A549 (cell line): ENCODE data around the gene PDX1. TPM values are rescaled to one million over a fixed set of nuclear protein-coding genes. Genes with fewer than 3 reads are reported as not detected.

Experiments
- ATAC-seq, 2 experiments: fragments of 200-7000 bp in 1 of 2; fragments of >200 bp in 1 of 2; cut with Nextera tagmentation in 1 of 2; cut with Tn5 transposase in 1 of 2; 3 replicates each; pipeline versions ENCODE4 v1.8.0 to v1.9.1; 2018 to 2020; ENCODE audit warnings: mild to moderate bottlenecking in 1 of 2, moderate library complexity in 1 of 2
- CTCF ChIA-PET: fragments of 300-600 bp; sonication (Branson Sonifier 250); formaldehyde crosslinking; extraction: SDS; loops from one replicate; lab custom pipeline; 2021; ENCODE audit warnings: antibody characterized with exemption, inconsistent platforms; lab: Yijun Ruan, JAX
- POLR2A ChIA-PET: fragments of 350-600 bp; formaldehyde crosslinking; extraction: SDS; loops from one replicate; lab custom pipeline; 2021; ENCODE audit warnings: antibody characterized with exemption, inconsistent platforms; lab: Yijun Ruan, JAX
- DNase-seq, 2 experiments: peaks; one replicate each; pipeline versions ENCODE4 v3.0.0 to v3.0.0-alpha.2; 2011 to 2016; ENCODE audit warnings: low read depth in 1 of 2, low spot score in 1 of 2
- FAIRE-seq: peaks from 2 replicates; lab custom pipeline; 2011; peaks lifted over from hg19 to GRCh38; lab: Jason Lieb, UNC
- H3K27ac ChIP-seq, 2 experiments: fragments of >200 bp; sonication (Bioruptor Twin); formaldehyde crosslinking; 3 replicates each; pipeline ENCODE4 v1.5.1; 2016 to 2017
- H3K4me1 ChIP-seq: fragments of >200 bp; sonication (Bioruptor Twin); formaldehyde crosslinking; 3 replicates; pipeline ENCODE4 v1.6.1; 2016
- H3K4me2 ChIP-seq: fragments of >200 bp; sonication (Bioruptor Twin); formaldehyde crosslinking; 3 replicates; pipeline ENCODE4 v1.6.1; 2016
- H3K4me3 ChIP-seq: fragments of >200 bp; sonication (Bioruptor Twin); formaldehyde crosslinking; 3 replicates; pipeline ENCODE4 v1.5.1; 2016
- H3K9me3 ChIP-seq: fragments of >200 bp; sonication (Bioruptor Twin); formaldehyde crosslinking; 3 replicates; pipeline ENCODE4 v1.6.1; 2016
- CBX8 ChIP-seq: fragments of 200-600 bp; sonication (generic); IDR thresholded peaks from 2 replicates; pipeline ENCODE4 v1.6.1; 2016
- CEBPB ChIP-seq, 2 experiments: fragments of >200 bp in 1 of 2; sonication (Bioruptor Twin) in 1 of 2; formaldehyde crosslinking in 1 of 2; IDR thresholded peaks; 2 replicates each; pipeline ENCODE4 v1.6.1; 2012 to 2016
- CTCF ChIP-seq: fragments of >200 bp; sonication (Bioruptor Twin); formaldehyde crosslinking; IDR thresholded peaks from 3 replicates; pipeline ENCODE4 v1.5.1; 2016
- GATA3 ChIP-seq: IDR thresholded peaks from 2 replicates; pipeline ENCODE4 v1.6.1; 2012; ENCODE audit warnings: borderline replicate concordance
- HES2 ChIP-seq: fragments of >200 bp; sonication (Bioruptor Twin); formaldehyde crosslinking; IDR thresholded peaks from 2 replicates; pipeline ENCODE4 v1.6.1; 2016
- HEYL ChIP-seq: fragments of 250-450 bp; sonication (Bioruptor Pico); IDR thresholded peaks from 2 replicates; pipeline ENCODE4 v1.8.0; 2021; ENCODE audit warnings: mild to moderate bottlenecking, moderate library complexity
- HMGXB4 ChIP-seq: fragments of 250-450 bp; sonication (Bioruptor Pico); IDR thresholded peaks from 2 replicates; pipeline ENCODE4 v1.5.0; 2021; ENCODE audit warnings: mild to moderate bottlenecking, moderate library complexity, borderline replicate concordance
- HOXA7 ChIP-seq: fragments of 250-450 bp; sonication (Bioruptor Pico); IDR thresholded peaks from 2 replicates; pipeline ENCODE4 v1.5.0; 2020; ENCODE audit warnings: mild to moderate bottlenecking, moderate library complexity
- HOXB5 ChIP-seq: fragments of 250-450 bp; sonication (Bioruptor Pico); IDR thresholded peaks from 2 replicates; pipeline ENCODE4 v1.5.0; 2020; ENCODE audit warnings: mild to moderate bottlenecking, moderate library complexity
- POLR2A ChIP-seq: IDR thresholded peaks from 2 replicates; pipeline ENCODE4 v1.6.1; 2012; ENCODE audit warnings: mild to moderate bottlenecking, low read length
- POLR2AphosphoS2 ChIP-seq: conservative IDR thresholded peaks from 2 replicates; pipeline ENCODE4 v1.6.1; 2012; ENCODE audit warnings: low read length, improper control_type of control experiment, inconsistent platforms
- RAD21 ChIP-seq, 2 experiments: fragments of >200 bp in 1 of 2; sonication (Bioruptor Twin) in 1 of 2; formaldehyde crosslinking in 1 of 2; IDR thresholded peaks in 1 of 2; conservative IDR thresholded peaks in 1 of 2; 2 replicates in 1 of 2; 3 replicates in 1 of 2; pipeline ENCODE4 v1.6.1; 2012 to 2018; ENCODE audit warnings: inconsistent platforms in 1 of 2
- REST ChIP-seq: fragments of 200-600 bp; sonication (generic); IDR thresholded peaks from 2 replicates; pipeline ENCODE4 v1.6.1; 2016; ENCODE audit warnings: antibody characterized with exemption, mild to moderate bottlenecking, moderate library complexity
- RNF2 ChIP-seq: fragments of 200-600 bp; sonication (generic); IDR thresholded peaks from 2 replicates; pipeline ENCODE4 v1.6.1; 2016; ENCODE audit warnings: low read depth, mild to moderate bottlenecking, antibody characterized with exemption, moderate library complexity, borderline replicate concordance
- SREBF2 ChIP-seq: fragments of 450-650 bp; IDR thresholded peaks from 2 replicates; pipeline ENCODE4 v1.6.1; 2014; ENCODE audit warnings: mild to moderate bottlenecking, moderate library complexity
- ZC3H11A ChIP-seq: fragments of 450-650 bp; IDR thresholded peaks from 2 replicates; pipeline ENCODE4 v1.6.1; 2014; ENCODE audit warnings: antibody characterized with exemption, mild to moderate bottlenecking
- WGBS: methylation state at CpG from one replicate; pipeline ENCODE4 v1.1.6; 2017; ENCODE audit errors: missing lambda C conversion rate; 5-methylcytosine and 5-hydroxymethylcytosine counted together
- polyA plus RNA-seq, 4 experiments: library from polyadenylated mRNA; depleted of rRNA in 3 of 4; stranded (reverse); fragments of >200 nt; fragmentation: RNase III in 1 of 4; extraction: RNeasy Plus Mini Kit Qiagen cat#74134 plus additional on column Dnase treatment in 1 of 4; gene quantifications; 2 replicates in 3 of 4; 3 replicates in 1 of 4; pipeline ENCODE4 v1.2.3, GENCODE V29; 2011 to 2017
- TF ChIP-seq, protein P1 (sequence below): fragments of 450-650 bp; IDR thresholded peaks from 2 replicates; pipeline ENCODE4 v1.6.1; 2014; ENCODE audit warnings: antibody characterized with exemption

Gene PDX1
- polyA plus RNA-seq, 2 of the 4 experiments (the other 2 are of a cell fraction): 0.04 to 0.06 TPM

DNA sequence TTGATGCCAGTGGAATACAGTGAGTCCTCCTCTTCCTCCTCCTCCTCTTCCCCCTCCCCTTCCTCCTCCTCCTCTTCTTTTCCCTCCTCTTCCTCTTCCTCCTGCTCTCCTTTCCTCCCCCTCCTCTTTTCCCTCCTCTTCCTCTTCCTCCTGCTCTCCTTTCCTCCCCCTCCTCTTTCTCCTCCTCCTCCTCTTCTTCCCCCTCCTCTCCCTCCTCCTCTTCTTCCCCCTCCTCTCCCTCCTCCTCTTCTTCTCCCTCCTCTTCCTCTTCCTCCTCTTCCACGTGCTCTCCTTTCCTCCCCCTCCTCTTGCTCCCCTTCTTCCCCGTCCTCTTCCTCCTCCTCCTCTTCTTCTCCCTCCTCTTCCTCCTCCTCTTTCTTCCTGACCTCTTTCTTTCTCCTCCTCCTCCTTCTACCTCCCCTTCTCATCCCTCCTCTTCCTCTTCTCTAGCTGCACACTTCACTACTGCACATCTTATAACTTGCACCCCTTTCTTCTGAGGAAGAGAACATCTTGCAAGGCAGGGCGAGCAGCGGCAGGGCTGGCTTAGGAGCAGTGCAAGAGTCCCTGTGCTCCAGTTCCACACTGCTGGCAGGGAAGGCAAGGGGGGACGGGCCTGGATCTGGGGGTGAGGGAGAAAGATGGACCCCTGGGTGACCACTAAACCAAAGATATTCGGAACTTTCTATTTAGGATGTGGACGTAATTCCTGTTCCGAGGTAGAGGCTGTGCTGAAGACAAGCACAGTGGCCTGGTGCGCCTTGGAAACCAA is 5.6 kb downstream of the PDX1 start:
- ChIA-PET POLR2A (no interaction called here), CTCF (interaction anchor here (1.1 kb wide), 1 partner anchor 10 kb away, joined by 3 read pairs; no protein-coding TSS in a partner anchor)
- Histone ChIP-seq H3K27ac (no peak overlapping the region), H3K4me1 (no peaks in the 10 kb centered on the region), H3K9me3 (no peaks in the 10 kb centered on the region), H3K4me2 (no peak overlapping the region), H3K4me3 (no peak overlapping the region)
- WGBS: 57% methylated on average over 7 of the region's 9 CpGs
- no peak for TF ChIP-seq RNF2
- TF ChIP-seq POLR2AphosphoS2: no peak
- no peak for TF ChIP-seq GATA3
- no peak for TF ChIP-seq HOXB5 (CRISPR knock-in tag)
- TF ChIP-seq CTCF: no peak
- no peak for TF ChIP-seq RAD21 (conservative IDR thresholded peaks at IDR 0.05 in 1 of 2, IDR thresholded peaks at IDR 0.05 in 1 of 2)
- no peak for TF ChIP-seq CEBPB (IDR thresholded peaks at IDR 0.05)
- no peak for TF ChIP-seq REST
- FAIRE-seq: no peak
- DNase-seq: no peak
- ATAC-seq: no peak

DNA sequence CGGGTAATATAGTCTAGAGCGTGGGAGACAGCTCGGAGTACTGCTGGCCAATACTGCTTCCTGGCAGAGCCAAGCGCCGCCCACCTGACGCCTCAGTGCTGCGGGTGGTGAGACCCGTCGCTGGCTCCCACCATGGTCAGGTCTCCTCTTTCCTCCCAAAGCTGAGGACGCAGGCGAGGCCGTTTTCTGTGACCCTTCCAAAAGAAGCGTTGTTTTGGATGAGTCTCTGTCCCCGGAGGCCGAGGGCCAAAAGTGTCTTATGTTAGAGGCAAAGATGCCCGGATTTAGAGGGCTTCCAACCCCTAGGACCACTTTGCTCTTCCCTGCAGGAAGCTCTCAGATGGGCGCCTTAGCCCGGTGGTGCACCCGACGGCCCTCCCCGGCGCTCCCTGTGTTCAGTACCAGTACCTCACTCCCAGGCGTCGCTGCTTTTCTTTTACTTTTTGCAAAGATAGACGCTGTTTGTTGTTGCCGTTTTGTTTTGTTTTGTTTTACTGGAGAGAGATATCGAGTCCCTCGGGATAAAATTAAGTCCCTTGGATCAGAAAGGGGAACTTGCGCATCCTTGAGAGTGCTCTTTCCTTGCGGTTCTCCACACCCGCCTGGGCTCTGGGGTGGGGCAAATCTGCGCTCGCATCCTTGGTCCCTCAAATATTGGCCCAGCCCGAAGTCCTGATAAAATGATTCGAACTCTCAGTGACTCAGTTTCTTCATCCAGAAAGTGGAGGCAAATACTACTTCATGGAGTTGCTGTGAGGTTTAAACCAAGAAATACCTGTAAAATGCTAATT is 7.0 kb downstream of the PDX1 start:
- ATAC-seq: no peak
- TF ChIP-seq RNF2: no peak
- no peak for TF ChIP-seq POLR2A
- no peak for TF ChIP-seq HEYL (CRISPR knock-in tag)
- TF ChIP-seq, protein P1, sequence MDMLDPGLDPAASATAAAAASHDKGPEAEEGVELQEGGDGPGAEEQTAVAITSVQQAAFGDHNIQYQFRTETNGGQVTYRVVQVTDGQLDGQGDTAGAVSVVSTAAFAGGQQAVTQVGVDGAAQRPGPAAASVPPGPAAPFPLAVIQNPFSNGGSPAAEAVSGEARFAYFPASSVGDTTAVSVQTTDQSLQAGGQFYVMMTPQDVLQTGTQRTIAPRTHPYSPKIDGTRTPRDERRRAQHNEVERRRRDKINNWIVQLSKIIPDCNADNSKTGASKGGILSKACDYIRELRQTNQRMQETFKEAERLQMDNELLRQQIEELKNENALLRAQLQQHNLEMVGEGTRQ: no peak
- no peak for TF ChIP-seq HES2
- TF ChIP-seq RAD21 (conservative IDR thresholded peaks at IDR 0.05 in 1 of 2, IDR thresholded peaks at IDR 0.05 in 1 of 2): no peak
- no peak for TF ChIP-seq HOXA7 (CRISPR knock-in tag)
- no peak for TF ChIP-seq ZC3H11A
- TF ChIP-seq CTCF: no peak
- no peak for TF ChIP-seq REST
- no peak for TF ChIP-seq GATA3
- TF ChIP-seq CBX8: no peak
- TF ChIP-seq SREBF2: no peak
- no peak for TF ChIP-seq HMGXB4 (CRISPR knock-in tag)
- no peak for TF ChIP-seq CEBPB (IDR thresholded peaks at IDR 0.05)

More for the DNA sequence above, 7.0 kb downstream of the PDX1 start:
- CTCF ChIA-PET: interaction anchor here (1.1 kb wide), 1 partner anchor 11 kb away, joined by 3 read pairs; no protein-coding TSS in a partner anchor
- Histone ChIP-seq H3K4me1 (no peaks in the 10 kb centered on the region), H3K4me3 (no peak overlapping the region), H3K9me3 (no peaks in the 10 kb centered on the region), H3K4me2 (no peak overlapping the region), H3K27ac (no peak overlapping the region)
- 68% methylated on average over 34 of the region's 35 CpGs for WGBS
- POLR2A ChIA-PET: no interaction called here
- FAIRE-seq (no peak), DNase-seq (no peak)
